SK-MEL-5 (cell line): Measurements from ENCODE around the gene CTAGE9. TPM values are rescaled to one million over a fixed set of nuclear protein-coding genes. Genes with fewer than 3 reads are reported as not detected.
"Not testable (repeated sequence)": the region's sequence is repeated elsewhere in the genome, so short reads cannot be mapped to it uniquely, and the experiment has no call there.

Source experiments
- DNase-seq: peaks from one replicate; pipeline ENCODE4 v3.0.0-alpha.2; 2016; ENCODE audit warnings: low read depth, low spot score
- in situ Hi-C: cut with HindIII; loops from 2 replicates; pipeline ENCODE4 v1.10.0; 2016; ENCODE audit warnings: low sequenced_read_pairs, high pct_unique_total_duplicates, low pct_unique_long_range_greater_than_20kb
- polyA plus RNA-seq, 2 experiments: library from polyadenylated mRNA; depleted of rRNA; stranded (reverse); fragments of >200 nt; gene quantifications; 2 replicates each; pipeline ENCODE4 v1.2.3, GENCODE V29; 2015
- total RNA-seq: library from RNA; depleted of rRNA; stranded (reverse); fragments of >200 nt; shearing (Covaris generic); gene quantifications from 2 replicates; pipeline ENCODE4 v1.2.3, GENCODE V29; 2014; rRNA removed

CTAGE9 gene, protein sequence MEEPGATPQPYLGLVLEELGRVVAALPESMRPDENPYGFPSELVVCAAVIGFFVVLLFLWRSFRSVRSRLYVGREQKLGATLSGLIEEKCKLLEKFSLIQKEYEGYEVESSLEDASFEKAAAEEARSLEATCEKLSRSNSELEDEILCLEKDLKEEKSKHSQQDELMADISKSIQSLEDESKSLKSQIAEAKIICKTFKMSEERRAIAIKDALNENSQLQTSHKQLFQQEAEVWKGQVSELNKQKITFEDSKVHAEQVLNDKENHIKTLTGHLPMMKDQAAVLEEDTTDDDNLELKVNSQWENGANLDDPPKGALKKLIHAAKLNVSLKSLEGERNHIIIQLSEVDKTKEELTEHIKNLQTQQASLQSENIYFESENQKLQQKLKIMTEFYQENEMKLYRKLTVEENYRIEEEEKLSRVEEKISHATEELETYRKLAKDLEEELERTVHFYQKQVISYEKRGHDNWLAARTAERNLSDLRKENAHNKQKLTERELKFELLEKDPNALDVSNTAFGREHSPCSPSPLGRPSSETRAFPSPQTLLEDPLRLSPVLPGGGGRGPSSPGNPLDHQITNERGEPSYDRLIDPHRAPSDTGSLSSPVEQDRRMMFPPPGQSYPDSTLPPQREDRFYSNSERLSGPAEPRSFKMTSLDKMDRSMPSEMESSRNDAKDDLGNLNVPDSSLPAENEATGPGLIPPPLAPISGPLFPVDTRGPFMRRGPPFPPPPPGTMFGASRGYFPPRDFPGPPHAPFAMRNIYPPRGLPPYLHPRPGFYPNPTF
- total RNA-seq, result not detected in 2 replicates
- polyA plus RNA-seq (2015; cell fraction: cytosol; rRNA removed), result not detected in 2 replicates
- 0.44 TPM in 1 of 2 replicates, not detected in the other for polyA plus RNA-seq (2015; cell fraction: nucleus; rRNA removed)

DNA sequence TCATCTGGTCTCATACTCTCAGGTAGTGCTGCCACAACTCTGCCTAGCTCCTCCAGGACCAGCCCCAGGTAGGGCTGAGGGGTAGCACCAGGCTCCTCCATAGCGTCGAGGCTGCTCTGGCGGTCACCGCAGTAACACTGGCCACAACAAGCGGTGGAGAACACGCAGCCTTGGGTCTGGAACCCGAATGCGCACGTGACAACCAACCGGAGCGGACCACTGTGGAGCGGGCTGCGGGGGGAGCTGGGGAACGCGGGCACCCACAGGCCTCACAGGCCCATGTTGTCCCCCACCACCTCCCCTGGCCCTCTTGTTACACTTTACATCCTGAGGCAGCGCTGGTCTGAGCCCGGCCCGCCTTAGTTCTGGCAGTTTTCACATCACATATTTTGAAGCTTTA is at the start of gene CTAGE9:
Gene CTAGE9, minus strand, starts transcription at position 101 of the 400 bp plus-strand sequence. Its CDS starts 0 bp downstream, at position 101.
- in situ Hi-C loops, DNase-seq: not testable (repeated sequence)

DNA sequence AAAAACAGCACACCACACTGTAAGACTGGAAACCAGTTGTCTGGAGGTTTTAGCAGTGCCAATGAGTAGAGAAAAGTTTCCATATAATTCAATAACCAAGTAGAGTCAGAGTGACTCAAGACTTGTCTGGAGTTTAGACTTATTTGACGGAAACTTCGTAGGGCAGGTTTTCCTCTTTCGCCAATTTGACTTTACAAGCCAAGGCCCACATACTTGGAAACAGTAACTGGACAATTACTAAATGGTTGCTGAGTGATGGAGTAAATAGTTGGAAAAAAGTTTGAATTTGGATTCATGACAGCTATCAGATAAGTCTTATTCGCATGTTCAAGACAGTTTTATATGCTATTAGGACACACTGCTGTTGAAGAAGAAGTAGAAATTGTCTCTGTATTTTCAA is 48.1 kb upstream of the CTAGE9 start:
- in situ Hi-C loops, result no loop called here

DNA sequence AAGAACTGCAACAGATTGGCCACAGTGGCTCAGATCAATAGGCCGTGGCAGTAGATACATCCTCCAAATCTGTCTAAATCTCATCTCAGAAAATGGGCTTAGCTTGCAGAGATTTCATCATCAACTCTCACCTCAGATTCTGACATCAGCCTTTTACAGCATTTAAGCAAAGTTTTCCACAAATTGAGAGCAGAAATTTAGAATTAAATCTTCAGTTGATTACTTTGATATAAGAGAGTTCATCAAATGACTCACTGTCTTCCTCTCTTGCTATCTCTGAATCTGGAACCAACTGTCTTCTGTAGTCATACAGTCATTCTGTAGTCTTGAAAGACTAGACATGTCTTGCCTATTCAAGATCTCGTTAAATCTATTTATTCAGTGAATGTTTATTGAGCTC is 45.2 kb upstream of the CTAGE9 start:
- in situ Hi-C loops, result no loop called here
- DNase-seq, result no peak

More for the DNA sequence above, 48.1 kb upstream of the CTAGE9 start:
- no peak for DNase-seq

DNA sequence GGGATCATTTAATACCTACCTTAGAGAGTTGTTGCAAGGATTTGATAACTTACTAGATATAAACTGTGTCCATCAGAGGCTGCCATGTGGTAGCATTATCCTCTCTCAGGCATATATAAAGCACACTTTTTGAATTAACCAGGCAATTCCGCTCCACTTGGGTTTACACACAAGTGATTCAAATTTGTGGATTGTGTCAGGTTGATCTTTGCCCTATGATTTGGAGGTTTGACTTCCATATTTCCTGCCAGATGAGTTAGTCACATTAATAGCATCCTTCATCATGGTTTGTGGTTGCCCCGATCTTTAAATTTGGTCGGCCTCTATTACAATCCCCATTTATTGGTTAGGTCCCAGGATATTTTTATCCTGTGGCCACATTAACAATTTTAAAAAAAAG is 44.8 kb upstream of the CTAGE9 start:
- in situ Hi-C loops, result no loop called here
- DNase-seq, result no peak

DNA sequence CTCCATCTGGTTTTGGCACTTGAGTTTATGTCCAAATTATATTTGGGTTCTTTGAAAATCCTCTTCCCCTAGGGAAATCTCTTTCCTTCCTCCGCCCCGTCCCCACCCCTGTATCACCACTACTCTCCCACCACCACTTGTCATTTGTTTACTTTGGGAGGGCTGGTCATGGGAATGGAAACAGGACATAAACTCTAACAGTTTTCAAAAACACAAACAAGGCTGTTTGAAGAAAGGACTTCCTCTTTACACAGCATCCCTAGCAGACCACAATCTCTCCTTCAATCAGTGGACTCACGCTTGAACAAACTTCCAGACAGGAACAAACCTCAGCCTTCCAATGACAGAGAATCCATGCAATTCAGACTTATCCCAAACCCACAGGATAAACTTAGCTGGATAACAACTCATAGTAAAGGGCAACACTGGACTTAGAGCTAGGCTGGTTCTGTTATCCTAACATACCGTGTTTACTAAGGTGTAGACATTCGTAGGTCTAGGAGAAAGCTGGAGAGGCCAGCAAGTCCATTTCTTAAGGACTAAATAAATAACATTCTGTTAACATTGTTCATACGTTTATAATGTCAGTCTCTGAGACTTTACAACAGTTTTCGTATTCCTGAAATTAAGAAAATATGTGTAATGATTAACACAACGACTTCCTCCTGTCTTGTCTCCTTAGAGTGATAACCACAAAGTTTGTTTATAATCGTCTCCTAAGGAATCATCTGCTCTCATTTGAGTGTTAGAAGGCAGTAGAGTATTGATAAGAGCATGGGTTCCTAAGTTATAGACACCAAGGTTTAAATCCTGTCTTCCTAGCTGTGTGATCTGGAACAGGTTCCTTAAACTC is 44.1 kb upstream of the CTAGE9 start:
- in situ Hi-C loops, result no loop called here

DNA sequence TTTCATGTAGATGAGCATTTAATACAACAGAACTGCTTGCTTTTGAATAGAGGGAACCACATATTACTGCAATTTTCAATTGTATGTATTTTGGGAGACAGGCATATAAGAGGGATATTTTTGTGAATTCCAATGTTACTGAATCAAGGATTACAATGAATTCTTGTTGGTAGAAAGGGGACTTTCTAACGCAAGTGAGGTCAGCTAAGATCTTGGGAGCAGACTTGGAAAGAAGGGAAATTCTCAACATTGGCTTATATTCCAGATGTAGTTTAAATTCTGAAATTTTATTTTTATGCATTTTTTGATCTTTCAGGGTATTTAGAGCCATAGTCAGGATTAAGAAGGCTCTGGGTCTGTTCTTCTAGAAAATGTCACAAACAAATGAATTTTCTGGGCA is 43.3 kb upstream of the CTAGE9 start:
- no peak for DNase-seq
- in situ Hi-C loops, result no loop called here

More for the DNA sequence above, 44.1 kb upstream of the CTAGE9 start:
- no peak for DNase-seq

DNA sequence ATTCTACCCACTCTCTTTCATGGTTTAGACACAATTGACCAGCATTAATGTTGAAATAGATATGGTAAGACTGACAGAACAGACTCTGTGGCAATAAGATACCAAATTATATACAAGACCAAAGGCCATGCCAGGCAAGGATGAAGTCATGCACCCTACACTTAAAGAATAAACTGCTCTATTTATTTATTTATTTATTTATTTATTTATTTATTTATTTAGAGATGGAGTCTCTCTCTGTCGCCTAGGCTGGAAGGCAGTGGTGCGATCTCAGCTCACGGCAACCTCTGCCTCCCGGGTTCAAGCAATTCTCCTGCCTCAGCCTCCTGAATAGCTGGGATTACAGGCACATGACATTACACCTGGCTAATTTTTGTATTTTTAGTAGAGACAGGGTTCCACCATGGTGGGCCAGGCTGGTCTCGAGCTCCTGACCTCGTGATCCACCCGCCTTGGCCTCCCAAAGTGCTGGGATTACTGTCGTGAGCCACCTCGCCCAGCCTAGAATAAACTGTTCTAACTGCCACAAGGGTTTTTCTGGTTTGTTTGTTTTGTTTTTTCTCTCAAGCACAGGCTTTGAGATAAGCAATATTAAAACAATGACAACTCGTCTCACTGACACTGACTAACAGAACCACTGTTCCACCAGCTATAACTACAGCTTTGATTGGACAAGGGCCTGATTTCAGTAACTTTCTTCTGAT is 40.3 kb upstream of the CTAGE9 start:
- in situ Hi-C loops, DNase-seq: not testable (repeated sequence)

DNA sequence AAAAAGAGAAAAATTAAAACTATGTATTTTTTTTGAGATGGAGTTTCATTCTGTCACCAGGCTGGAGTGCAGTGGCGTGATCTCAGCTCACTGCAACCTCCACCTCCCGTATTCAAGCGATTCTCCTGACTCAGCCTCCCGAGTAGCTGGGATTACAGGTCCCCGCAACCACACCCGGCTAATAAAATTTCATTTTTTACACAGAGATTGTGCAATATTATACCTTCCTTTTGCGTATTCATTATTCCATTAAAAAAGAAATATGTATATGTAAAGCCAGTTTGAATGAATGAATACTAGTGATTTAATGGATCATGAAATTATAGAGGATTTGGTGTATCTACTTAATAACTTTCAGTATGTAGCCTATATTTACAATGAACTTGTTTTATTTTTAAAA is 38.2 kb upstream of the CTAGE9 start:
- no peak for DNase-seq
- in situ Hi-C loops, result no loop called here

DNA sequence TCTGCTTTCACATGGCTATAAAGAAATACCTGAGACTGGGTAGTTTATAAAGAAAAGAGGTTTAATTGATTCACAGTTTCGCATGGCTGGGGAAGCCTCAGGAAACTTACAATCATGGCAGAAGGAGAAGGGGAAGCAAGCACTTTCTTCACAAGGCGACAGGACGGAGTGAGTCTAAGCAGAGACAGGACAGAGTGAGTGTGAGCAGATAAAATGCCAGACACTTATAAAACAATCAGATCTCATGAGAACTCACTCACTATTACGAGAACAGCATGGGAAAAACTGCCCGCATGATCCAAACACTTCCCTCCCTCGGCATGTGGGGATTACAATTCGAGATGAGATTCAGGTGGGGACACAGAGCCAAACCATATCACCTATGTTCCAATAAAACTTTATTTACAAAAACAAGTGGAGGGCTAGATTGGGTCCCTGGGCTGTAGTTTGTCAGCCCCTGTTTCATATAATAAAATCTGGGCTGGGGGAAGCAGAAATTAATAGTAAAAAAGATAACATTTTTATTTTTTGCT is 37.1 kb upstream of the CTAGE9 start:
- DNase-seq, result no peak
- in situ Hi-C loops, result no loop called here

DNA sequence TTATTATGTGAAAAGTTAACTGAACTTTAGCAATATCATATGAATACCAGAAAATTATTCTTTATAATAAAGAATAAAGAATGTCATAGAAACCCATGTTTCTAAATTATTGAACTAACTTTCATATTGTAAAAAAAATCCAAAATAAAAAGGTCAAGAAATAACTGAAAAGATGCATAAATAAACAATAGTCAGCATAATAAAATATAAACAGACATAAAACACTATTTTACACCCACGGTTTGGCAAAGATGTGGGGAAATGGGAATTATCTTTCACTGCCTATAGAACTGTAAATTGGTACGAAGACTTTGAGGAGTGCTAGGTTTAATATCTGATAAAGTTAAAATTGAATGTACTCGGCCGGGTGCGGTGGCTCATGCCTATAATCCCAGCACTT is 34.7 kb upstream of the CTAGE9 start:
- no peak for DNase-seq
- in situ Hi-C loops, result no loop called here

DNA sequence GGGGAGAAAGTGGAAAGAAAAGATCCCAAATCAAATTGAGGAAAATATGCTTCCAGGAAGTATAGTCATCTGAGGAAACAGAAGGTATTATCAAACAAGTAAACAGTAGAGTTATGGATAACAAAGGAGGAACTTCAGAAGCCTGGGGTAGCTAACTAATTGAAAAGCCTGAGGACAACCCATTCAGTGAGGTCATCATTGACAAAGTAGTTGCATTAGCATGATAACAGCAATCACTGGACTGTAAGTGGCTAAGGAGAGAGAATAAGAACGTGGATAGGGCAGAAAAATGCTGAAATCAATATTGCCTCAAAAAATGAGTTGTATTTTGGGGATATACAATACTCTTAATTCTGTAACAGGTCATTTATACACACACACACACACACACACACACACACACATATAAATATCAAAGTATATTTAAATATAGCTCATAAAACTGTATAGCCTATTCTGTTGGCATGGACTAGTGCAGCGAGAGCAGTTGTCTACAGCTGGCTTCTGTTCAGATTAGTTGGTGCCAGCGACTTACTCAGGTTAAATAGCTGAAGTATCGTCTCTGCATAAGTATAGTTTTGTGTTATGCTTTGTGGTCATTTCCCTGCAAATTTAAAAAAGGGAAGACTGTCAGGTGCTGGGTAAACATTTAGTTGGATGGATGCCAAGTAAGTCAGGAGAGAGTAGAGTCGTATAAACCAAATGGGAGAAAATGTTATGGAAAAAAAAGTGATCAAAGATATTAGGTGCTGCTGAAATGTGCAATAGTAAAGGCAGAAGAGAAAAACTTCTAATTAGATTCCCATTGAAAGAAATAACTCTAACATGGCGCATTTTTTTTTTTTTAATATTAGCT is 33.8 kb upstream of the CTAGE9 start:
- in situ Hi-C loops, result no loop called here
- DNase-seq, result no peak

DNA sequence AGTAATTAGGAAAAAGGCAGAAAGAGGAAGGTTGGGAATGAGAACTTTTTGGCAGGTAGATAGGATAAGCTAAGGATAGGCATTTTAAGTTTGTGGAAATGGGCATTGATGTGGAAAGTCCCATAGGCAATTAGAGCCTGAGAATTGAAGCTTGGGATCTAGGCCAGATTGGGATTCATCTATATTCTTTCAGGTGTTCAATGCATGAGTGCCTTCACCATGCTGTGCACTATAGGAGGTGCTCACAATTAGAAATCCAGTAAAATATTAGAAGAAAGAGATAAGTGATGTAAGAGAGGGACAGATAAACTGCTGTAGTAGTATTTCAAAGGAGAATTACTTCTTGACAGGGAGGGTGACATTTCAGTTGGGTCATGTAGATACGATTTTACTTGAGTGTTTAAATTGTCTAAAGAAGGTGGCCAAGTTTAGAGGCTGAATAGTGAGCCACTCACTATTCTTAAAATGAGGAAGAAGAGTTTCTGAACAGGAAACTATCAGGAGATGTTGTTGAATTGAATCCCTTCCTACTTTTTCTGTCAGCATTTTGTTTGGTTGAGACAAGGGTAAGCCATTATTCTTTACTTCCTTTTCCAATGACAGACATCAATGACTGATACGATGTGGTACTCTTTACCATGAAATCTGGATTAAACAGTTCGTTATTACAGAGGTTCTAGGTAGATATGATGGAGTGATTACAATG is 31.0 kb upstream of the CTAGE9 start:
- in situ Hi-C loops, result no loop called here
- no peak for DNase-seq

DNA sequence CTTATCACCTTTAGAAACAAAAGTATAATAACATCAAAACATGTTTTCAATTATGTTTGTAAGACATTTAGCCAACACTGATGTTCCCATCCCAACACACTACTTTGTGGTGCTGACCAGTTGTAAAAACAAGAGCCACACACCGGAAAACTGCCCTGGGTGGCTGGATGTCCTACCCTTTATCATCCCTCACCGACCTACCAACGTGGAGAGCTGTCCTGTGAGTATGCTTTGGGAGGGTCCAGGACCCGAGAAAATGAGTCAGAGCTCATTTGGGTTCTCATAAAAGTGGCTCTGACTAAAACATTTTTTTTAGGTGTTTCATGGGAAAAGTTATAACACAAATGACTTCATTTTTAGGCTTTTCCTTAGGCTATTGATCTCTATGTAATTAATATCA is 29.3 kb upstream of the CTAGE9 start:
- in situ Hi-C loops, result no loop called here
- DNase-seq, result no peak

DNA sequence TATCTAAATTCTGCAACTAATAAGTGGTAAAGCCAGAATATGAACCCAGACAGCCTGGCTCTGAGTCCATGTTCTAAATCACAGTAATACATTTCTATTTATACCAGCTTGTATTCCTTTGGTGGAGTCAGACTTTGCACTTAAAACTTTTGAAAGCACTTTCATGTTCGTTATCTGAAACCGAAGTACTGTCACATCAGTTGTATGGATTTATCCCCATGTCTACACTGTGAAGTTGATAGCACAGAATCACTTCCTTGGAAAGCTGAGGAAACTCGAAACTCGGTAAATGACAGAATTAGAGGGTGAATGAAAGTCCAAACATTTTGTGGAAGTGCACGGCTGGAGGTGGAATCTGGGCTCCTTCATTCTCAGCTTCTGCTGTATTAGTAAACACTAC is 28.3 kb upstream of the CTAGE9 start:
- in situ Hi-C loops, result no loop called here
- DNase-seq, result no peak

DNA sequence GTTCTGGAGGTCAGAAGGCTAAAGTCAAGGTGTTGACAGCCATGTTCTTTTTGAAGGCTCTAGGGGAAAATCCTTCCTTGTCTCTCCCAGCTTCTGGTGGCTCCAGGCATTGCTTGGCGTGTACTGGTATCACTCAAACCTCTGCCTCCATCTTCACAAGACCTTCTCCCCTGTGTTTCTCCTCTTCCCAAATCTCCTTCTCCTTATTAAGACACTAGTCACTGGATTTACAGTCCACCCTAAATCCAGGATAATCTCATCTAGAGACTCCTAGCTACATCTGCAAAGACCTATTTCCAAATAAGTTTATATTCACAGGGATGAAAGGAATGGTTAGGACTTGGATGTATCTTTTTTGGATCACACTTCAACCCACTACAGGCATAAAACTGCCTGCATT is 26.0 kb upstream of the CTAGE9 start:
- in situ Hi-C loops, result no loop called here
- no peak for DNase-seq
